H9 (cell line): ENCODE data around the gene BEST3. TPM values are rescaled to one million over a fixed set of nuclear protein-coding genes. Genes with fewer than 3 reads are reported as not detected.

Experiments
- DNase-seq: peaks from one replicate; pipeline ENCODE4 v3.0.0-alpha.2; 2017
- H2AFZ ChIP-seq: one replicate; pipeline ENCODE4 v1.6.1; 2013; ENCODE audit warnings: mild to moderate bottlenecking, low read length, control low read depth, moderate library complexity
- H2AK5ac ChIP-seq: 2 replicates; pipeline ENCODE4 v1.6.1; 2013; ENCODE audit warnings: low read length, control low read depth, mixed read lengths; ENCODE audit not compliant: insufficient read length
- H2BK120ac ChIP-seq: one replicate; pipeline ENCODE4 v1.6.1; 2013; ENCODE audit warnings: low read depth, mild to moderate bottlenecking, low read length, control low read depth, inconsistent platforms; ENCODE audit not compliant: poor library complexity, severe bottlenecking
- H2BK12ac ChIP-seq: 2 replicates; pipeline ENCODE4 v1.6.1; 2013; ENCODE audit warnings: low read length, control low read depth, mixed read lengths, low read depth; ENCODE audit not compliant: insufficient read length
- H2BK15ac ChIP-seq: 2 replicates; pipeline ENCODE4 v1.6.1; 2013; ENCODE audit warnings: low read depth, low read length, control low read depth
- H2BK20ac ChIP-seq: one replicate; pipeline ENCODE4 v1.6.1; 2013; ENCODE audit warnings: low read depth, mild to moderate bottlenecking, low read length, control low read depth, inconsistent platforms; ENCODE audit not compliant: poor library complexity, severe bottlenecking
- H2BK5ac ChIP-seq: 2 replicates; pipeline ENCODE4 v1.6.1; 2013; ENCODE audit warnings: low read length, control low read depth, mixed read lengths; ENCODE audit not compliant: insufficient read length
- H3K14ac ChIP-seq: 2 replicates; pipeline ENCODE4 v1.6.1; 2013; ENCODE audit warnings: low read length, control low read depth; ENCODE audit not compliant: insufficient read depth
- H3K18ac ChIP-seq: 2 replicates; pipeline ENCODE4 v1.6.1; 2013; ENCODE audit warnings: low read depth, mild to moderate bottlenecking, mixed read lengths, low read length, control low read depth; ENCODE audit not compliant: insufficient read length
- H3K23ac ChIP-seq: 2 replicates; pipeline ENCODE4 v1.6.1; 2013; ENCODE audit warnings: low read length, control low read depth, mixed read lengths, low read depth; ENCODE audit not compliant: insufficient read length
- H3K23me2 ChIP-seq: 2 replicates; pipeline ENCODE4 v1.6.1; 2013; ENCODE audit warnings: low read depth, mild to moderate bottlenecking, mixed read lengths, low read length, control low read depth; ENCODE audit not compliant: insufficient read length, poor library complexity, severe bottlenecking
- H3K27ac ChIP-seq: 2 replicates; pipeline ENCODE4 v1.5.1; 2013; ENCODE audit warnings: low read length, control low read depth, mixed read lengths, low read depth; ENCODE audit not compliant: insufficient read length
- H3K27me3 ChIP-seq: 2 replicates; pipeline ENCODE4 v1.6.1; 2013; ENCODE audit warnings: low read length, control low read depth, inconsistent platforms; ENCODE audit not compliant: insufficient read depth
- H3K4ac ChIP-seq: 2 replicates; pipeline ENCODE4 v1.6.1; 2013; ENCODE audit warnings: low read depth, mild to moderate bottlenecking, control low read depth, inconsistent platforms, low read length, moderate library complexity
- H3K4me1 ChIP-seq: 2 replicates; pipeline ENCODE4 v1.6.1; 2013; ENCODE audit warnings: low read length, control low read depth, inconsistent platforms; ENCODE audit not compliant: insufficient read depth
- H3K4me2 ChIP-seq: 2 replicates; pipeline ENCODE4 v1.6.1; 2013; ENCODE audit warnings: low read length, control low read depth, mixed read lengths; ENCODE audit not compliant: insufficient read length, insufficient read depth
- H3K56ac ChIP-seq: 2 replicates; pipeline ENCODE4 v1.6.1; 2013; ENCODE audit warnings: low read depth, mild to moderate bottlenecking, mixed read lengths, low read length, control low read depth; ENCODE audit not compliant: insufficient read length
- H3K79me1 ChIP-seq: 2 replicates; pipeline ENCODE4 v1.6.1; 2013; ENCODE audit warnings: low read depth, mild to moderate bottlenecking, moderate library complexity, low read length, control low read depth, inconsistent platforms; ENCODE audit not compliant: insufficient read depth, poor library complexity, severe bottlenecking
- H3K79me2 ChIP-seq: 2 replicates; pipeline ENCODE4 v1.6.1; 2013; ENCODE audit warnings: low read length, control low read depth, inconsistent platforms; ENCODE audit not compliant: insufficient read depth
- H3K9ac ChIP-seq: 2 replicates; pipeline ENCODE4 v1.6.1; 2013; ENCODE audit warnings: low read length, control low read depth, mixed read lengths; ENCODE audit not compliant: insufficient read length; ENCODE audit errors: extremely low read depth
- H3K9me3 ChIP-seq: one replicate; pipeline ENCODE4 v1.6.1; 2013; ENCODE audit warnings: low read depth, low read length, inconsistent platforms; ENCODE audit not compliant: control insufficient read depth
- H3T11ph ChIP-seq: one replicate; pipeline ENCODE4 v1.6.1; 2013; ENCODE audit warnings: mild to moderate bottlenecking, low read length, control low read depth, inconsistent platforms
- H4K20me1 ChIP-seq: one replicate; pipeline ENCODE4 v1.6.1; 2013; ENCODE audit not compliant: control insufficient read depth, insufficient read length, insufficient read depth
- H4K5ac ChIP-seq: 2 replicates; pipeline ENCODE4 v1.6.1; 2013; ENCODE audit warnings: low read depth, mild to moderate bottlenecking, mixed read lengths, low read length, control low read depth; ENCODE audit not compliant: insufficient read length
- H4K8ac ChIP-seq: replicated peaks from 2 replicates; pipeline ENCODE4 v1.6.1; 2013; ENCODE audit warnings: low read length, control low read depth, mixed read lengths, low read depth; ENCODE audit not compliant: insufficient read length
- H4K91ac ChIP-seq: 2 replicates; pipeline ENCODE4 v1.6.1; 2013; ENCODE audit warnings: low read depth, mild to moderate bottlenecking, moderate library complexity, mixed read lengths, low read length, control low read depth; ENCODE audit not compliant: insufficient read length
- H3K27ac Mint-ChIP-seq, 3 experiments: 2 replicates in 2 of 3; 3 replicates in 1 of 3; pipeline ENCODE4 v1.8.0; 2020 to 2021; ENCODE audit warnings: mixed read lengths in 3 of 3, mild to moderate bottlenecking in 1 of 3, moderate library complexity in 1 of 3
- H3K27me3 Mint-ChIP-seq: 2 replicates; pipeline ENCODE4 v1.8.0; 2021; ENCODE audit warnings: low read depth, mild to moderate bottlenecking, moderate library complexity, mixed read lengths
- H3K36me3 Mint-ChIP-seq, 3 experiments: 2 replicates in 2 of 3; 3 replicates in 1 of 3; pipeline ENCODE4 v1.8.0; 2020 to 2021; ENCODE audit warnings: low read depth in 3 of 3, mixed read lengths in 3 of 3; ENCODE audit not compliant: insufficient read depth in 1 of 3
- H3K4me1 Mint-ChIP-seq, 2 experiments: 2 replicates each; pipeline ENCODE4 v1.8.0; 2020; ENCODE audit warnings: mixed read lengths in 2 of 2
- H3K4me3 Mint-ChIP-seq, 2 experiments: 2 replicates in 1 of 2; 3 replicates in 1 of 2; pipeline ENCODE4 v1.8.0; 2020 to 2021; ENCODE audit warnings: mild to moderate bottlenecking in 2 of 2, mixed read lengths in 2 of 2, moderate library complexity in 1 of 2
- H3K9me3 Mint-ChIP-seq, 2 experiments: 2 replicates in 1 of 2; 3 replicates in 1 of 2; pipeline ENCODE4 v1.8.0; 2020; ENCODE audit warnings: mild to moderate bottlenecking in 2 of 2, mixed read lengths in 2 of 2, moderate library complexity in 1 of 2
- CTCF ChIP-seq: fragments of 200-600 bp; sonication (generic); conservative IDR thresholded peaks from 3 replicates; pipeline ENCODE4 v1.8.0; 2021; ENCODE audit warnings: antibody characterized with exemption, mild to moderate bottlenecking
- WGBS: extraction: QIAGEN DNeasy Blood & Tissue Kit; methylation state at CpG from one replicate; pipeline ENCODE4 v1.1.7; 2013; ENCODE audit warnings: missing lambda C conversion rate, low lambda C conversion rate, mixed read lengths; ENCODE audit not compliant: insufficient read length; ENCODE audit errors: extremely low coverage; 5-methylcytosine and 5-hydroxymethylcytosine counted together
- total RNA-seq: library from RNA; stranded (reverse); gene quantifications from 2 replicates; pipeline ENCODE4 v1.2.1, GENCODE V29; 2021

The BEST3 gene
- total RNA-seq, 1 experiment from 2014 or later, result 0.42 TPM

DNA sequence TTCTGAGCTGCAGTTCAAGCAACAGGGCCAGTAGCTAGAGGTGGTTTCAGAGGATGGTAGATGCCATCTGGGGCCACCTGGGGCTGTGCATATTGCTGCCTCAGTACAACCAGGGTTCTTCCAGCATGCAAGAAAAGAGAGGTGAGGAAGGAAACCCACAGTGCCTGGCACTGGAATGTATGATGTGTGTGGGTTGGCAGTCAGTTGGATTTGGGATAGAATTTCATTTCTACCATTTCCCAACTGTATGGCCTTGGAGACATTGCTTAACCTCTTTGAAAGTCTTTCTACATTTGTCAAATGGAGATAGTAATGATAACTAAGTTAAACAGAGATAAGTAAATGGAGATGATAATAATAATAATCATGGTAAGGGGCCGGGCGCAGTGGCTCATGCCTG is 78.2 kb downstream of the BEST3 start:
- Mint-ChIP-seq H3K4me1 (no peaks in the 10 kb centered on the region), H3K36me3 (no peaks in the 10 kb centered on the region), H3K9me3 (no peaks in the 10 kb centered on the region), H3K27ac (no peak overlapping the region), H3K4me3 (no peak overlapping the region), H3K27me3 (no peaks in the 10 kb centered on the region)
- Histone ChIP-seq H4K91ac (no peak overlapping the region), H2BK20ac (no peak overlapping the region), H3K27ac (no peak overlapping the region), H4K5ac (no peak overlapping the region), H2BK5ac (no peak overlapping the region), H2AFZ (no peak overlapping the region), H3K27me3 (no peaks in the 10 kb centered on the region), H3K23me2 (no peaks in the 10 kb centered on the region), H3K4ac (no peak overlapping the region), H2BK120ac (no peak overlapping the region), H3K79me2 (no peaks in the 10 kb centered on the region), H3K18ac (no peak overlapping the region), H3K4me2 (no peak overlapping the region), H2AK5ac (no peak overlapping the region), H3K9ac (no peak overlapping the region), H2BK12ac (no peak overlapping the region), H4K20me1 (no peaks in the 10 kb centered on the region), H3K4me1 (no peaks in the 10 kb centered on the region), H3K79me1 (no peaks in the 10 kb centered on the region), H3K56ac (no peak overlapping the region), H4K8ac (no peak overlapping the region), H2BK15ac (no peak overlapping the region), H3K23ac (no peak overlapping the region), H3K14ac (no peak overlapping the region), H3K9me3 (no peaks in the 10 kb centered on the region), H3T11ph (no peak overlapping the region)
- WGBS, result no CpG with 5 or more reads among the region's 2 CpGs
- no peak for TF ChIP-seq CTCF
- DNase-seq, result no peak
